Measurements from ENCODE around the gene KIF5C. TPM values are rescaled to one million over a fixed set of nuclear protein-coding genes. Genes with fewer than 3 reads are reported as not detected.

Gene KIF5C
- total RNA-seq, 1 donor from 2014 or later: 6.9 TPM

DNA sequence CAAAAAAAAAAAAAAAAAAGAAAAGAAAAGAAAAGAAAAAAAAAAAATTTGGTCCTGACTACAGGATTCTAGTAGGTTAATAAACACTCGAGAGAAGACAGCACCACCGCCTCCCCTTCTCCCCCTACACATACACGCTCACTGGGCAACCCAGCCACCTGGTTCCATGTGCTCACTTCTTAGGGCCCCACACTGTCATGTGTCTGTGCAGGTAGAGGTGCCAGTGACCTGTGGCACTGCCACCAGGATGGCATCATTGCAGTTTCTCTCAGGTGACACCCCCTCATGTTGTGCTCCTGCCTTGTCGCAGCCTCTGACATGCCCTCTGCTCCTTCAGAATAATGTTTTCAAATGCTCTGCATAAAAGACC lies 123.8 kb downstream of the KIF5C start:
- H3K4me3 ChIP-seq (ENCODE audit: low read depth, low read length): no peak overlapping the region
- no peak for DNase-seq (ENCODE audit: low read depth)
- TF ChIP-seq, protein P1, sequence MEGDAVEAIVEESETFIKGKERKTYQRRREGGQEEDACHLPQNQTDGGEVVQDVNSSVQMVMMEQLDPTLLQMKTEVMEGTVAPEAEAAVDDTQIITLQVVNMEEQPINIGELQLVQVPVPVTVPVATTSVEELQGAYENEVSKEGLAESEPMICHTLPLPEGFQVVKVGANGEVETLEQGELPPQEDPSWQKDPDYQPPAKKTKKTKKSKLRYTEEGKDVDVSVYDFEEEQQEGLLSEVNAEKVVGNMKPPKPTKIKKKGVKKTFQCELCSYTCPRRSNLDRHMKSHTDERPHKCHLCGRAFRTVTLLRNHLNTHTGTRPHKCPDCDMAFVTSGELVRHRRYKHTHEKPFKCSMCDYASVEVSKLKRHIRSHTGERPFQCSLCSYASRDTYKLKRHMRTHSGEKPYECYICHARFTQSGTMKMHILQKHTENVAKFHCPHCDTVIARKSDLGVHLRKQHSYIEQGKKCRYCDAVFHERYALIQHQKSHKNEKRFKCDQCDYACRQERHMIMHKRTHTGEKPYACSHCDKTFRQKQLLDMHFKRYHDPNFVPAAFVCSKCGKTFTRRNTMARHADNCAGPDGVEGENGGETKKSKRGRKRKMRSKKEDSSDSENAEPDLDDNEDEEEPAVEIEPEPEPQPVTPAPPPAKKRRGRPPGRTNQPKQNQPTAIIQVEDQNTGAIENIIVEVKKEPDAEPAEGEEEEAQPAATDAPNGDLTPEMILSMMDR (conservative IDR thresholded peaks at IDR 0.05; ENCODE audit: low read depth, low read length): no peak

DNA sequence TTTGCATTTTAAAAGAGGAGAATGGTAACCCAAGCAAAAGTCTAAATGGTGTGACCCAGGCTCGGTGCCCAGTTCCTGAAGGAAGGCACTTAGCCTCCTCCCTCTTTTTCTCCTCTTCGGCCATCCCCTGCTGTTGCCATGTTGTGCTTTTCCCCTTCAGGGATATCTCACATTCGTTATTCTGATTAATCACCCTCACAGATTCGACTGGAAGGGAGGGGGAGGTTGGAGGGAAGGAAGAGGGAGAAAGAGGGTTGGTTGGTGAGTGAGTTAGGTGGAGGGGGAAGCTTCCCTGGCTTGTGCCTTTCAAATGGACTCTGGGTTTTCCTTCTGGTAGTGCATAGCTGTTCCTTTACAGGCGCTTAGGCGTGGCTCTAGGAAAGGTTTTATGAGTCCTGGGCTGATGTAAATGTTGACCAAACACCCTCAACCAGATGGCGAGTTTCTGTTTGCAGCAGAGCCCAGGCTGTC lies 124.5 kb downstream of the KIF5C start:
- no peak for DNase-seq (ENCODE audit: low read depth)
- TF ChIP-seq, protein P1 (conservative IDR thresholded peaks at IDR 0.05; ENCODE audit: low read depth, low read length): no peak
- H3K4me3 ChIP-seq (ENCODE audit: low read depth, low read length): no peak overlapping the region

DNA sequence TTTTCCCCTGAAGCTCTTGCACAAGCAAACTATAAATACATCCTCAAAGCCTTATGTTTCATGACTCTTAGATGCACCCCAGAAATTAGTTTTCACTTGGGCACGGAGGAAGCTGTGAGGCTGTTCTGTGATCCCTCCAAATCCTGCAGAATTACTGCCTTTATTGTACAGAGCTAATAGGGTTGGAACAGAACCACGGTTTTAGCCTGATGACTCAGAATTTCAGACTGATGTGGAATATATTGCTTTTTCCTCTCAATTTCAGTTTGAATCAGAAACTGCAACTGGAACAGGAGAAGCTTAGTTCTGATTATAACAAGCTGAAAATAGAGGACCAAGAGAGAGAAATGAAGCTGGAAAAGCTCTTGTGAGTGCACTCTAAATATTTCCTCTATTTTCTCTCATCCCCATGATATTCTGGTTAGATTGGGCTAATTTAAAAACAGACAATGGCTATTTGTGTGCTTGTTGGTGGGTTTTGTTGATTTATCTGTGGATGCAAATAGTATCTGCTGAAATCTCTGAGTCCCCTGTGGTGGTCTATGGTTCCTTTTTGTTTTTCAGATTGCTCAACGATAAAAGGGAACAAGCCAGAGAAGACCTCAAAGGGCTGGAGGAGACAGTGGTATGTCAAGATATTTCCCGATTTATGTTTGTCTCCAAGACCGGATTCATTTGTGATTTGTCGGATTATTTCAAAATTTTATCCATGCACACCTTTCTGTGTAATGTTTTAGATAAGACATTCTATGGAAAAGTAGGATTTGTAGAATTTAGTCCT lies 125.3 kb downstream of the KIF5C start:
- no peak overlapping the region for H3K4me3 ChIP-seq (ENCODE audit: low read depth, low read length)
- DNase-seq (ENCODE audit: low read depth): no peak
- TF ChIP-seq, protein P1 (conservative IDR thresholded peaks at IDR 0.05; ENCODE audit: low read depth, low read length): no peak

DNA sequence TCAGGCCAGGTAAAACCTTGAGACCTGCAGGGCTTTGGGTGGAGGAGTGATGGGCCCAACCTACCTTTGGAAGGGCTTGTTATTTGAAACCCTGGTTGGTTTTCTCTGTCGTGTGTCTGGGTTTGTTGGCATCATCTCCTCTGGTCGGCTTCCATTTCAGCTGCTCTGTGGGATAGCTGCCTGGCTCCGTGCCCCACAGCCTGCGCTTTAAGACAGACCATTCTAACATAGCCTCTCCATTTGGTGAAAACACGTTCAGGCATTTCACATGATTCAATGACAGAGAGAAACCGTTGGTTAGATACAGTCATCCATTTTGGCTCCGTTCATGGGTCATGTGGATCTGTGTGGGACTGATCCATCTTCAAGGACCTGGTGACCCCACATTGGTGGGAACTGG lies 126.5 kb downstream of the KIF5C start:
- TF ChIP-seq, protein P1 (conservative IDR thresholded peaks at IDR 0.05; ENCODE audit: low read depth, low read length): no peak
- no peak for DNase-seq (ENCODE audit: low read depth)
- H3K4me3 ChIP-seq (ENCODE audit: low read depth, low read length): no peak overlapping the region

DNA sequence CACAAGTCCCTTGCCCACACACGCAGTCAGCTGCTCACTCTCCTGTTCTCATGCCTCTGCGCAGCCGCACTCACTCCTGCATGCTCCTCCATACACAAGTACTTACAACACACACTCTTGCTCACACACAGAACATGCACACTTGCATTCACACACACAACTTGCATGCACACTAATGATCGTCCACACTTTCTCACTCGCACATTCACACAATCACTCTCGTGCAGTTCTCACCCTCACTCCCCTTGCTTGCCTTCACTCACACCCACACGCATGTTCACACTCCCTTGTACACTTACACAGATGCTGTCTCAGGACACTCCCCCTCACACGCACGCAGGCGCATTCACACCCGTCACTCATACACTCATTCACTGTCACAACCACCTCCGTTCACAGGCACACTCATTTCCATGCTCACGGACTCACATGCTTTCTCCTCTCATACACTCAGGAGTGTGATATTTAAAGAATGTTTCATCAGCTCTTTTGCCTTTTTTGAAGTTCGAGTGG lies 127.4 kb downstream of the KIF5C start:
- TF ChIP-seq, protein P1 (conservative IDR thresholded peaks at IDR 0.05; ENCODE audit: low read depth, low read length): no peak
- DNase-seq (ENCODE audit: low read depth): no peak
- H3K4me3 ChIP-seq (ENCODE audit: low read depth, low read length): no peak overlapping the region

DNA sequence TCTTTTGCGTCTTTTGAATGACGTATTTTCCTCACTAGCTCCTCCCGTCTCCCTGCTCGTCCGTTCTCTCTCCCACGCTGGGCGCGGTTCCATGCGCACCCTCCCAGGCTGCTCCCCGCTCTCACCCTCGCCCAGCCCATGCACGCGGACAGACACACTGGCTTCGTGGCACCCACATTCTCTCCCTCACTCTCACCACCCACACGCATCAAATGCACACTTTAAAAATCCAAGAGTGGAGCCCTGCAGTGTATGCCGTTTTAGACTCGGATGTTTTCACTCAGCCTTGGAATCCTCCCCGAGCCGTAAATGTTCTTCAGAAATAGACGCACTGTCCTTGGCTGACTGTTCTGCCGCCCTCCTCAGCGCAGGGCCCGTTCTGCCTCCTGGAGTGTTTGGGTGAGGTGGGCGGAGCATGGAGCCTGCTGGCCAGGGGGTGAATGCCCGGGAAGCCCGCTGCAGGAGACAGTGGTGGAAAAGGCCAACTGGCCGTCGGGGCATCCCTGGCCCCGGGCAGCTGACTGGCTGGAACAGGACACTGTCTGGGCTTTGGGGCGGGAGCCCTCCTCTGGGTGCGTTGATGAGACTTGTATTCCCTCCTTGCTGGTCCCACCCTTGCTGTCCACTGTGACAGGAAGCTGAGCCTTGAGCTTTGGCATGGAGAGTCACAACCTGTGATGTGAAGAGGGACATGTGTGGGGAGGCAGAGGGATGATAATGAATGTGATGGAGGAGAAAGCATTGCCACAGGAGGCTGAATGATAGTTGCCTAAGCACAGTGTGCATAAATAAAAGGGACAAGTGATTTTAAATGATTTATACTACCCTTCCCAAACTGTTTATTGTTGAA lies 128.1 kb downstream of the KIF5C start:
- no peak for DNase-seq (ENCODE audit: low read depth)
- TF ChIP-seq, protein P1 (conservative IDR thresholded peaks at IDR 0.05; ENCODE audit: low read depth, low read length): no peak
- H3K4me3 ChIP-seq (ENCODE audit: low read depth, low read length): no peak overlapping the region

Measured in epithelial cell of proximal tubule (primary cell).